HepG2 (cell line): ENCODE data around the gene PDE6C. TPM values are rescaled to one million over a fixed set of nuclear protein-coding genes. Genes with fewer than 3 reads are reported as not detected.

Experiments
- BCL6 ChIP-seq: IDR thresholded peaks from 2 replicates; pipeline ENCODE4 v1.6.1; 2016; ENCODE audit warnings: missing genetic modification reagents, missing compliant biosample characterization
- DMAP1 ChIP-seq: IDR thresholded peaks from 2 replicates; pipeline ENCODE4 v1.6.1; 2016
- MAF1 ChIP-seq: sonication (generic); formaldehyde crosslinking; IDR thresholded peaks from 2 replicates; pipeline ENCODE4 v1.5.0; 2020; ENCODE audit warnings: missing genetic modification reagents, borderline replicate concordance
- NFE2L1 ChIP-seq: sonication (generic); formaldehyde crosslinking; IDR thresholded peaks from 2 replicates; pipeline ENCODE4 v1.4.0; 2020; ENCODE audit warnings: missing genetic modification reagents, mild to moderate bottlenecking, borderline replicate concordance
- SIX1 ChIP-seq: sonication (generic); formaldehyde crosslinking; IDR thresholded peaks from 2 replicates; pipeline ENCODE4 v1.4.0; 2020; ENCODE audit warnings: missing genetic modification reagents, borderline replicate concordance
- SMAD1 ChIP-seq: sonication (generic); formaldehyde crosslinking; IDR thresholded peaks from 2 replicates; pipeline ENCODE4 v1.4.0; 2020; ENCODE audit warnings: missing genetic modification reagents, low read depth, mild to moderate bottlenecking, borderline replicate concordance
- SMYD3 ChIP-seq: sonication (generic); formaldehyde crosslinking; IDR thresholded peaks from 2 replicates; pipeline ENCODE4 v1.8.1; 2023; ENCODE audit warnings: mild to moderate bottlenecking, missing genetic modification reagents
- ZFP82 ChIP-seq: sonication (generic); formaldehyde crosslinking; IDR thresholded peaks from 2 replicates; pipeline ENCODE4 v1.5.1; 2020; ENCODE audit warnings: mild to moderate bottlenecking, missing genetic modification reagents, borderline replicate concordance
- ZNF501 ChIP-seq: sonication (generic); formaldehyde crosslinking; IDR thresholded peaks from 2 replicates; pipeline ENCODE4 v1.5.1; 2020; ENCODE audit warnings: mild to moderate bottlenecking, moderate library complexity, missing genetic modification reagents
- ZNF530 ChIP-seq: sonication (generic); formaldehyde crosslinking; IDR thresholded peaks from 2 replicates; pipeline ENCODE4 v1.5.0; 2020; ENCODE audit warnings: low read depth, mild to moderate bottlenecking, missing genetic modification reagents
- ZNF546 ChIP-seq: sonication (generic); formaldehyde crosslinking; conservative IDR thresholded peaks from 2 replicates; pipeline ENCODE4 v1.8.1; 2023; ENCODE audit warnings: mild to moderate bottlenecking, missing genetic modification reagents
- ZNF547 ChIP-seq: sonication (generic); formaldehyde crosslinking; IDR thresholded peaks from 2 replicates; pipeline ENCODE4 v1.5.1; 2020; ENCODE audit warnings: mild to moderate bottlenecking, missing genetic modification reagents
- ZNF549 ChIP-seq: sonication (generic); formaldehyde crosslinking; IDR thresholded peaks from 2 replicates; pipeline ENCODE4 v1.5.0; 2020; ENCODE audit warnings: missing genetic modification reagents
- polyA plus RNA-seq, 8 experiments: library from polyadenylated mRNA; depleted of rRNA in 3 of 8; stranded (reverse) in 7 of 8; unstranded in 1 of 8; fragments of >200 nt; fragmentation: Illumina TruSeq in 4 of 8; extraction: Trizol in 4 of 8; gene quantifications; 2 replicates each; pipeline versions ENCODE4 v1.2.1 to v1.2.3, GENCODE V29; 2011 to 2016; ENCODE audit warnings: low read depth in 4 of 8, missing spikeins in 1 of 8, mixed read lengths in 1 of 8; ENCODE audit not compliant: insufficient read depth in 1 of 8
- total RNA-seq, 5 experiments: library from RNA; depleted of rRNA; stranded (reverse); fragments of >200 nt; fragmentation: Illumina TruSeq; extraction: Trizol; gene quantifications; 2 replicates each; pipeline ENCODE4 v1.2.3, GENCODE V29; 2016; ENCODE audit warnings: low read depth in 1 of 5
- TF ChIP-seq, protein P1 (sequence below): sonication (generic); formaldehyde crosslinking; IDR thresholded peaks from 2 replicates; pipeline ENCODE4 v1.5.0; 2020; ENCODE audit warnings: missing genetic modification reagents
- TF ChIP-seq, protein P2 (sequence below): sonication (generic); formaldehyde crosslinking; IDR thresholded peaks from 2 replicates; pipeline ENCODE4 v1.4.0; 2020; ENCODE audit warnings: low read depth, missing genetic modification reagents
- TF ChIP-seq, protein P3 (sequence below): sonication (generic); formaldehyde crosslinking; IDR thresholded peaks from 2 replicates; pipeline ENCODE4 v1.9.0; 2021; ENCODE audit warnings: missing genetic modification reagents, mild to moderate bottlenecking, borderline replicate concordance
- TF ChIP-seq, protein P4 (sequence below): sonication (generic); formaldehyde crosslinking; IDR thresholded peaks from 2 replicates; pipeline ENCODE4 v1.9.0; 2021; ENCODE audit warnings: missing genetic modification reagents, borderline replicate concordance
- TF ChIP-seq, protein P5 (sequence below): sonication (generic); formaldehyde crosslinking; IDR thresholded peaks from 2 replicates; pipeline ENCODE4 v1.5.0; 2020; ENCODE audit warnings: mild to moderate bottlenecking, missing genetic modification reagents

PDE6C gene
- total and polyA plus RNA-seq, 2 of the 13 experiments (the other 11 are each of a cell fraction or from before 2014, with no cell fraction given) = 0.64 TPM; not detected in 1

DNA sequence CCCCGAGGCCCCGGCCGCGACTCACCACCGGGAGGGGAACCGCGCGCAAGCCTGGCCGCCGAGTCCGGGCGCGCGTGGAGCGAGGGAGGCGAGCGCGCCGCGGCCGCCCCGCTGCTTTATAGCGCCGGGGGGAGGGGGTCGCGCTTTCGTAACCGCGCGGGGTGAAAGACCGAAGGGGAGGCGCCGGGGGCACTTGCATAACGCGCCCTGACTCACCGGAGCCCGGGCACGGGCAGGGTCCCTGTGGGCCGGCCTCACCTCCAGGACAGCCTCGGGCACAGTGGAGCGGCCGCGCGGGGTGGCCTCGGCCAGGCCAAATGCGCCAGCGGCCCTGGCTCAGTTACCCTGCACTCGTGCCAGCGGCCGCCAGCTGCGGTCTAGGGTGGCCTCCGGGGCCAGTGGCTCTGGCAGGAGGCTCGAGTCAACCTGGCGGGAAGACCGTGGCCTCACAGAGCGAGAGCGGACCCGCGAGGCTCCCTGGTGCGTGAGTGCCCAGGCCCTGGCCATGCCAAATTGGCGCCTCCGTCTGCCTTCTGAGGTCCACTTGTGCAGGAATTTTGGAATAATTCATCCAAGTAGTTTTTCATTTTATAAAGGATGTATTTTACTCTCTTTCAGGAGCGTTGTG, 11.1 kb upstream of the PDE6C start, which contains the start of gene RBP4 (continued):
- TF ChIP-seq, protein P1, sequence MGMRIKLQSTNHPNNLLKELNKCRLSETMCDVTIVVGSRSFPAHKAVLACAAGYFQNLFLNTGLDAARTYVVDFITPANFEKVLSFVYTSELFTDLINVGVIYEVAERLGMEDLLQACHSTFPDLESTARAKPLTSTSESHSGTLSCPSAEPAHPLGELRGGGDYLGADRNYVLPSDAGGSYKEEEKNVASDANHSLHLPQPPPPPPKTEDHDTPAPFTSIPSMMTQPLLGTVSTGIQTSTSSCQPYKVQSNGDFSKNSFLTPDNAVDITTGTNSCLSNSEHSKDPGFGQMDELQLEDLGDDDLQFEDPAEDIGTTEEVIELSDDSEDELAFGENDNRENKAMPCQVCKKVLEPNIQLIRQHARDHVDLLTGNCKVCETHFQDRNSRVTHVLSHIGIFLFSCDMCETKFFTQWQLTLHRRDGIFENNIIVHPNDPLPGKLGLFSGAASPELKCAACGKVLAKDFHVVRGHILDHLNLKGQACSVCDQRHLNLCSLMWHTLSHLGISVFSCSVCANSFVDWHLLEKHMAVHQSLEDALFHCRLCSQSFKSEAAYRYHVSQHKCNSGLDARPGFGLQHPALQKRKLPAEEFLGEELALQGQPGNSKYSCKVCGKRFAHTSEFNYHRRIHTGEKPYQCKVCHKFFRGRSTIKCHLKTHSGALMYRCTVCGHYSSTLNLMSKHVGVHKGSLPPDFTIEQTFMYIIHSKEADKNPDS (CRISPR knock-in tag) = peak; percentile 62; the same call in 1 of the 2 replicates
- TF ChIP-seq SIX1 (CRISPR knock-in tag) (peak; percentile 49; the same call in 1 of the 2 replicates), ZNF546 (CRISPR knock-in tag) (peak; percentile 86), BCL6 (CRISPR knock-in tag) (peak; percentile 78), MAF1 (CRISPR knock-in tag) (no peak), SMYD3 (CRISPR knock-in tag) (no peak), SMAD1 (no peak; the same call in 1 of the 2 replicates), NFE2L1 (CRISPR knock-in tag) (no peak), ZNF530 (CRISPR knock-in tag) (no peak), ZNF501 (CRISPR knock-in tag) (peak; percentile 79; the same call in 1 of the 2 replicates), ZFP82 (CRISPR knock-in tag) (peak; percentile 82; the same call in 1 of the 2 replicates), ZNF549 (no peak), DMAP1 (CRISPR knock-in tag) (peak; percentile 71; the same call in 1 of the 2 replicates), ZNF547 (CRISPR knock-in tag) (peak; percentile 92)
- TF ChIP-seq, protein P2, sequence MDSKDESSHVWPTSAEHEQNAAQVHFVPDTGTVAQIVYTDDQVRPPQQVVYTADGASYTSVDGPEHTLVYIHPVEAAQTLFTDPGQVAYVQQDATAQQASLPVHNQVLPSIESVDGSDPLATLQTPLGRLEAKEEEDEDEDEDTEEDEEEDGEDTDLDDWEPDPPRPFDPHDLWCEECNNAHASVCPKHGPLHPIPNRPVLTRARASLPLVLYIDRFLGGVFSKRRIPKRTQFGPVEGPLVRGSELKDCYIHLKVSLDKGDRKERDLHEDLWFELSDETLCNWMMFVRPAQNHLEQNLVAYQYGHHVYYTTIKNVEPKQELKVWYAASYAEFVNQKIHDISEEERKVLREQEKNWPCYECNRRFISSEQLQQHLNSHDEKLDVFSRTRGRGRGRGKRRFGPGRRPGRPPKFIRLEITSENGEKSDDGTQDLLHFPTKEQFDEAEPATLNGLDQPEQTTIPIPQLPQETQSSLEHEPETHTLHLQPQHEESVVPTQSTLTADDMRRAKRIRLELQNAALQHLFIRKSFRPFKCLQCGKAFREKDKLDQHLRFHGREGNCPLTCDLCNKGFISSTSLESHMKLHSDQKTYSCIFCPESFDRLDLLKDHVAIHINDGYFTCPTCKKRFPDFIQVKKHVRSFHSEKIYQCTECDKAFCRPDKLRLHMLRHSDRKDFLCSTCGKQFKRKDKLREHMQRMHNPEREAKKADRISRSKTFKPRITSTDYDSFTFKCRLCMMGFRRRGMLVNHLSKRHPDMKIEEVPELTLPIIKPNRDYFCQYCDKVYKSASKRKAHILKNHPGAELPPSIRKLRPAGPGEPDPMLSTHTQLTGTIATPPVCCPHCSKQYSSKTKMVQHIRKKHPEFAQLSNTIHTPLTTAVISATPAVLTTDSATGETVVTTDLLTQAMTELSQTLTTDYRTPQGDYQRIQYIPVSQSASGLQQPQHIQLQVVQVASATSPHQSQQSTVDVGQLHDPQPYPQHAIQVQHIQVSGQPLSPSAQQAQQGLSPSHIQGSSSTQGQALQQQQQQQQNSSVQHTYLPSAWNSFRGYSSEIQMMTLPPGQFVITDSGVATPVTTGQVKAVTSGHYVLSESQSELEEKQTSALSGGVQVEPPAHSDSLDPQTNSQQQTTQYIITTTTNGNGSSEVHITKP (CRISPR knock-in tag) = peak; percentile 62
- TF ChIP-seq, protein P3, sequence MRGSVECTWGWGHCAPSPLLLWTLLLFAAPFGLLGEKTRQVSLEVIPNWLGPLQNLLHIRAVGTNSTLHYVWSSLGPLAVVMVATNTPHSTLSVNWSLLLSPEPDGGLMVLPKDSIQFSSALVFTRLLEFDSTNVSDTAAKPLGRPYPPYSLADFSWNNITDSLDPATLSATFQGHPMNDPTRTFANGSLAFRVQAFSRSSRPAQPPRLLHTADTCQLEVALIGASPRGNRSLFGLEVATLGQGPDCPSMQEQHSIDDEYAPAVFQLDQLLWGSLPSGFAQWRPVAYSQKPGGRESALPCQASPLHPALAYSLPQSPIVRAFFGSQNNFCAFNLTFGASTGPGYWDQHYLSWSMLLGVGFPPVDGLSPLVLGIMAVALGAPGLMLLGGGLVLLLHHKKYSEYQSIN (CRISPR knock-in tag) = no peak
- TF ChIP-seq, protein P4, sequence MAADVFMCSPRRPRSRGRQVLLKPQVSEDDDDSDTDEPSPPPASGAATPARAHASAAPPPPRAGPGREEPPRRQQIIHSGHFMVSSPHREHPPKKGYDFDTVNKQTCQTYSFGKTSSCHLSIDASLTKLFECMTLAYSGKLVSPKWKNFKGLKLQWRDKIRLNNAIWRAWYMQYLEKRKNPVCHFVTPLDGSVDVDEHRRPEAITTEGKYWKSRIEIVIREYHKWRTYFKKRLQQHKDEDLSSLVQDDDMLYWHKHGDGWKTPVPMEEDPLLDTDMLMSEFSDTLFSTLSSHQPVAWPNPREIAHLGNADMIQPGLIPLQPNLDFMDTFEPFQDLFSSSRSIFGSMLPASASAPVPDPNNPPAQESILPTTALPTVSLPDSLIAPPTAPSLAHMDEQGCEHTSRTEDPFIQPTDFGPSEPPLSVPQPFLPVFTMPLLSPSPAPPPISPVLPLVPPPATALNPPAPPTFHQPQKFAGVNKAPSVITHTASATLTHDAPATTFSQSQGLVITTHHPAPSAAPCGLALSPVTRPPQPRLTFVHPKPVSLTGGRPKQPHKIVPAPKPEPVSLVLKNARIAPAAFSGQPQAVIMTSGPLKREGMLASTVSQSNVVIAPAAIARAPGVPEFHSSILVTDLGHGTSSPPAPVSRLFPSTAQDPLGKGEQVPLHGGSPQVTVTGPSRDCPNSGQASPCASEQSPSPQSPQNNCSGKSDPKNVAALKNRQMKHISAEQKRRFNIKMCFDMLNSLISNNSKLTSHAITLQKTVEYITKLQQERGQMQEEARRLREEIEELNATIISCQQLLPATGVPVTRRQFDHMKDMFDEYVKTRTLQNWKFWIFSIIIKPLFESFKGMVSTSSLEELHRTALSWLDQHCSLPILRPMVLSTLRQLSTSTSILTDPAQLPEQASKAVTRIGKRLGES = no peak
- TF ChIP-seq, protein P5, sequence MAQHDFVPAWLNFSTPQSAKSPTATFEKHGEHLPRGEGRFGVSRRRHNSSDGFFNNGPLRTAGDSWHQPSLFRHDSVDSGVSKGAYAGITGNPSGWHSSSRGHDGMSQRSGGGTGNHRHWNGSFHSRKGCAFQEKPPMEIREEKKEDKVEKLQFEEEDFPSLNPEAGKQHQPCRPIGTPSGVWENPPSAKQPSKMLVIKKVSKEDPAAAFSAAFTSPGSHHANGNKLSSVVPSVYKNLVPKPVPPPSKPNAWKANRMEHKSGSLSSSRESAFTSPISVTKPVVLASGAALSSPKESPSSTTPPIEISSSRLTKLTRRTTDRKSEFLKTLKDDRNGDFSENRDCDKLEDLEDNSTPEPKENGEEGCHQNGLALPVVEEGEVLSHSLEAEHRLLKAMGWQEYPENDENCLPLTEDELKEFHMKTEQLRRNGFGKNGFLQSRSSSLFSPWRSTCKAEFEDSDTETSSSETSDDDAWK = no peak
